NCI-H510A treated with DMSO at 0.1 percent for 48 hours (cell line): ENCODE data around the gene ZSWIM8.
"Not testable (repeated sequence)": the region's sequence is repeated elsewhere in the genome, so short reads cannot be mapped to it uniquely, and the experiment has no call there.

ENCODE experiments used
- DNase-seq: peaks from one replicate; lab custom pipeline; 2025; lab: John Stamatoyannopoulos, UW

ZSWIM8 gene, protein sequence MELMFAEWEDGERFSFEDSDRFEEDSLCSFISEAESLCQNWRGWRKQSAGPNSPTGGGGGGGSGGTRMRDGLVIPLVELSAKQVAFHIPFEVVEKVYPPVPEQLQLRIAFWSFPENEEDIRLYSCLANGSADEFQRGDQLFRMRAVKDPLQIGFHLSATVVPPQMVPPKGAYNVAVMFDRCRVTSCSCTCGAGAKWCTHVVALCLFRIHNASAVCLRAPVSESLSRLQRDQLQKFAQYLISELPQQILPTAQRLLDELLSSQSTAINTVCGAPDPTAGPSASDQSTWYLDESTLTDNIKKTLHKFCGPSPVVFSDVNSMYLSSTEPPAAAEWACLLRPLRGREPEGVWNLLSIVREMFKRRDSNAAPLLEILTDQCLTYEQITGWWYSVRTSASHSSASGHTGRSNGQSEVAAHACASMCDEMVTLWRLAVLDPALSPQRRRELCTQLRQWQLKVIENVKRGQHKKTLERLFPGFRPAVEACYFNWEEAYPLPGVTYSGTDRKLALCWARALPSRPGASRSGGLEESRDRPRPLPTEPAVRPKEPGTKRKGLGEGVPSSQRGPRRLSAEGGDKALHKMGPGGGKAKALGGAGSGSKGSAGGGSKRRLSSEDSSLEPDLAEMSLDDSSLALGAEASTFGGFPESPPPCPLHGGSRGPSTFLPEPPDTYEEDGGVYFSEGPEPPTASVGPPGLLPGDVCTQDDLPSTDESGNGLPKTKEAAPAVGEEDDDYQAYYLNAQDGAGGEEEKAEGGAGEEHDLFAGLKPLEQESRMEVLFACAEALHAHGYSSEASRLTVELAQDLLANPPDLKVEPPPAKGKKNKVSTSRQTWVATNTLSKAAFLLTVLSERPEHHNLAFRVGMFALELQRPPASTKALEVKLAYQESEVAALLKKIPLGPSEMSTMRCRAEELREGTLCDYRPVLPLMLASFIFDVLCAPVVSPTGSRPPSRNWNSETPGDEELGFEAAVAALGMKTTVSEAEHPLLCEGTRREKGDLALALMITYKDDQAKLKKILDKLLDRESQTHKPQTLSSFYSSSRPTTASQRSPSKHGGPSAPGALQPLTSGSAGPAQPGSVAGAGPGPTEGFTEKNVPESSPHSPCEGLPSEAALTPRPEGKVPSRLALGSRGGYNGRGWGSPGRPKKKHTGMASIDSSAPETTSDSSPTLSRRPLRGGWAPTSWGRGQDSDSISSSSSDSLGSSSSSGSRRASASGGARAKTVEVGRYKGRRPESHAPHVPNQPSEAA (N-terminal part only)

DNA sequence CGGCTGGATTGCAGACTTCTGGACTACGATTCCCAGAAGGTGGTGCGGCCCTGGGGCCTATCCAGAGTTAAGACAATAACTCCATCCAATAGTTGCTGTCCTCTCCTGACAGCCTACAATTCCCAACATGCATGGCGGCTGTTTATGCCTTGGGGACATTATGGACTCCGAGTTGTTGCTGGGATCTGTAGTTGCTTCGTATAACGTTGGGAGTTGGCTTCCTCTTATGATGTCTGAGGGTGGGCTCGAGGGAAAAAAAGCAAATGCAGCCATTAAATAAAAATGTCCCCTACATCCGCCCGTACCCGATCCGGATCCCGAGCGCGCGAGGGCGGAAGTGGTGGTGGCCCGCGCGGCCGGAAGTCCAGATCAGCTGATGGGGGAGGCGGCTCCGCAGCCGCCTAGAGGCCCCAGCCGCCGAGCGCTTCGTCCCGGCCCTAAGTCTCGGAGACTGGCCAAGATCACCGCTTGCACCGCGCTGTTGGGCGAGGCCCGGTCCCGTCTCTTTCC, at the start of gene ZSWIM8:
Gene ZSWIM8 (plus strand): TSS at position 396 of the 510 bp plus-strand sequence. CDS start 273 bp downstream, outside the sequence.
- DNase-seq = peak; percentile 96

DNA sequence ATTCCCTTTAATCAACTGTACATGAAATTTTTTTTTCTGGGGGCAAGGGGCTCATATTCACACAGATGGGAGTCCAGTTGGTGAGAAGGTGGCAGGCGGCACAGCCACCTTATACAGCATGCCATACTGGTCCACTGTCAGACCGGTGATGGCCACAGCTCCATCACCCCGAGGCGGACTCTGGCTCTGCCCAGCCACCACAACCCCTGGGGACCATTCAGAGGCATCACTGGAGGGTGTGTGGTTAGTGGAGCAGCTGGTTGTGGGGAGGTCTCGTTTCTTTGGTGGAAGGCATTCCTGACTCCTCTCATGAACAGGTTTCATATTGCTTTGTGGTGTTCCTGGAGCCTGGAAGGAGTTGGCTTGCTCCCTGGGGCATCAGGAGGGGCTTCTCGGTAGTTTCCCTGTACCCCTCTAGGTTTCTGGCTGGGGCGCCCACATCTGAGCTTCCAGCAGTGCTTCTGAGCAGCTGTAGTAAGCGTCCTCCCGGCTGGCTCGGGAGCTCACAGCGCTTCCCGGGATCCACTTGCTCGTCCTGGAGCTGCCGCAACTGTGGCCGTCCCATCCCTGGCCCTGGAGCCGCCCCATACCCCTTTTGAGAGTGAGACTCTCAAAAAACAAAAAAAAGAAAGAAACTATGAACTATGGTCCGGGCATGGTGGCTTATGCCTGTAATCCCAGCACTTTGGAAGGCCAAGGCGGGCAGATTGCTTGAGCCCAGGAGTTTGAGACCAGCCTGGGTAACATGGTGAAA, 44.7 kb upstream of the ZSWIM8 start:
- DNase-seq = not testable (repeated sequence)

DNA sequence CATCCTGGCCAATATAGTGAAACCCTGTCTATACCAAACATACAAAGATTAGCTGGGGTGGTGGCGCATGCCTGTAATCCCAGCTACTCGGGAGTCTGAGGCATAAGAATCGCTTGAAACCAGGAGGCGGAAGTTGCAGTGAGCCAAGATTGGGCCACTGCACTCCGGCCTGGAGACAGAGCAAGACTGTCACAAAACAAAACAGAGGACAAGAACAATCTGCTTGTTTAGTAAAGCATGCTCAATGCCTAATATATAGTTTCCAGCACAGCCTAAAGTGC, 43.0 kb upstream of the ZSWIM8 start:
- DNase-seq = no peak

DNA sequence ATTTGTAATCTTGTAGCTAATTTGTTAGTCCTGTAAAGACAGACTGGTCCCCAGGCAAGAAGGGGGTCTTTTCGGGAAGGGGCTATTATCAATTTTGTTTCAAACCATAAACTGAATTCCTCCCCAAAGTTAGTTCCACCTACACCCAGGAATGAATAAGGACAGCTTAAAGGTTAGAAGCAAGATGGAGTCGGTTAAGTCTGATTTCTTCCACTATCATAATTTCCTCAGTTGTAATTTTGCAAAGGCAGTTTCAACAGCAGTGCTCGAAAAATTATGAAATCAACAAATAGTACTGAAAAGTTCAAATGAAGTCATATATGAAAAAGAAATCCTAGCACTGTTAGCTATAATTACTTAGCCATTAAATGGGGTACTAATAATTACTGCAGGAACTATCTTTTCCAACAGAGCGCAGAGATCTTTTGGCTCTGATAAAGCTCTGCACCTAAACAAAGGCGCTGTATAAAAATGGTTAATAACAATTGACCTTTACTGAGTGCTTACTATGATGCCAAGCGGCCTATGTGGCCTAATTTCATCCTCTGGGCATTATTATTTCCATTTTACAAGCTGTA, 42.0 kb upstream of the ZSWIM8 start:
- no peak for DNase-seq

DNA sequence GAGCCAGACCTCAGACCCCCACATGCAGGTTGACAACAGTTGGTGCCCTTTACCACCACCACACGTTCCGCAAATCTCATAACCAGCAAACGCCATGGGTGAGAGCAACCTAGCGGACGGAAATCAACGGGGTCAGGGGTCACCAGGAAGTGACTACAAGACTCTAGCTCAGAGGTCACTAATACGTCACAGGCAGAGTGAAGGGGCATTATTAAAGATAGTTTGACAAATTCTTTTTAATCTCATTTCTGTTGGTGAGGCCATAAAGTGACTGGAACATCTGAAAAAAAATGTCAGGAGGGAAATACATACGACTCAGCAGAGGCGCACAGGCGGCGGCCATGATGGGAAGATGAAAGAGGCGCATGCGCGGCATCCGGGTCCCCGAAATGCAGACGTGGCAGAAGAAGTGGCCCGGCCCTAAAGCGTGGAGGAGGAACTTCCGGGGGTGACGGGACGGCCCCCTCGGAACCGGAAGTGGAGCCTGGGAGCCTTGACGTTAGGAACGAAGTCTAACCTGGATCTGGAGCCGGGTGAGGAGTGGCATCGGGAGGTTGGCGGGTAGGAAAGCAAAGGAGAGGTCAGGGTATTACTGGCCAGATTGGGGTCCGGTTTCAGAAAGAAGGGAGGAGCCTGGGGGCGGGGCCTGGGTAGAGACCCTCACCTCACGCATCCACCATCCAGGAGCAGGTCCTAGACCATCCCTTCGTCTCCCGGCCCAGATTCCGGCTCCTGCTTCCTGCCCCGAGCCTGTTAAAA, 41.3 kb upstream of the ZSWIM8 start, which contains the start of gene SEC24C:
Gene SEC24C (plus strand): TSS at position 468 of the 759 bp plus-strand sequence. CDS start 2,461 bp downstream, outside the sequence.
- peak; percentile 98 for DNase-seq

DNA sequence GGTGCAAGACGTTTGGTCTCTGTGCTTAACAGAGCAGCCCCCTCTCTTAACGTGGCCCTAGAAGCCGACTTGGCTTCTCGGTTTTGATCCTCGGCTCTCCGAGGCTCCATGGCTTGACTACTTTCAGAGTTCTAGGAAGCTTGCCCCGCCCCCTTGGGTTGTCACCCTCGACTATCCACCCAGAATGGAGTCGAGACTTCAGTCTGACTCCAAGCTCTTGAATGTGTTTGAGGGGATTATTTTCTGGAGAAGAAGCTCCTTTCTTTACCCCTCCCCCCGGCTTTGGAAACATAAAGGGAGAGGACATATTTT, 40.8 kb upstream of the ZSWIM8 start:
- no peak for DNase-seq

DNA sequence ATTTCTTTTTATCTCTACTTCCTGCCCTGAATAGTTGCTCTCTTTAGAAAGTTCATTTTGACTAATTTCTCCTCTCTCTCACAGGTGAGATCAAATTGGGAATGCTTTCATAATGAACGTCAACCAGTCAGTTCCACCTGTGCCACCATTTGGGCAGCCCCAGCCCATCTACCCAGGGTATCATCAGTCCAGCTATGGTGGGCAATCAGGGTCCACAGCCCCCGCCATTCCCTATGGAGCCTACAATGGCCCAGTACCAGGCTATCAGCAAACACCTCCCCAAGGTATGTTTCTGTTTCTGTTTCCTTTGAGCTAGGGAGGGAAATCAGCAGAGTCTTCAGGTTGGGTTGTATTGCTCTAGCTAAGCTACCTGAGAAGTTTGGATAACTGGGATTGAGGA, 38.7 kb upstream of the ZSWIM8 start:
- DNase-seq = no peak

DNA sequence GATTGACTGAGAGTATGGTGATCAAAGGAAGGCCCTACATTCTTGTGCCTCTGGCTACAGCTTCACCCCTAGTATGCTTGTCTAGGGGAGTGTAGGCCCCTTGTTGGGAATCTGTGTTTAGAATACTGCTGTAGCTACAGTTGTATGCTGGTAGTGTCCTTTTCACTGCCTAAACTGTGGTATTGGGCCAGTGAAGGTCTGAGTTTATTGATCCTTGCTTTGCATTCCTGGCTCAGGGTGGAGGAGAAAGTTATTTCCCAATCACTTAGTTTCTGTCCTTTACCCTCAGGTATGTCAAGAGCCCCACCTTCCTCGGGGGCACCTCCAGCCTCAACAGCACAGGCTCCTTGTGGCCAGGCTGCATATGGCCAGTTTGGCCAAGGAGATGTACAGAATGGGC, 34.6 kb upstream of the ZSWIM8 start:
- no peak for DNase-seq

DNA sequence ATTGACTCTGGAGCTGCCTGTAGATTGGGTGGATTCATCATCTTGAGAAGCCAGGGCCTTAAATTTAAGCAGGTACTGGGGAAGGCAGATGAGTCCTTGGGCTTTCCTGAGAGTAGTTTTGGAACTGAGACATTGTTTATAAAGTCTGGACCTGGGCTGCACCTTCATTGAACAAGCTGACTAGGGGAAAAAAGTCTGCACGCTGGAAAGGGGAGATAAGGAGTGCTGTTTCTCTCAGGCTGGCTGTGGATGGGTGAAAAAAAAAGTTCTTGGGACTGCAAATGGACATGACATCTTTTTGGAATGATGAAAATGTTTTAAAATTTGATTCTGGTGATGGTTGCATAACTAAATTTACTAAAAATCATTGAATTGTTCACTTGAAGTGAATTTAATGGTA, 29.2 kb upstream of the ZSWIM8 start:
- no peak for DNase-seq

DNA sequence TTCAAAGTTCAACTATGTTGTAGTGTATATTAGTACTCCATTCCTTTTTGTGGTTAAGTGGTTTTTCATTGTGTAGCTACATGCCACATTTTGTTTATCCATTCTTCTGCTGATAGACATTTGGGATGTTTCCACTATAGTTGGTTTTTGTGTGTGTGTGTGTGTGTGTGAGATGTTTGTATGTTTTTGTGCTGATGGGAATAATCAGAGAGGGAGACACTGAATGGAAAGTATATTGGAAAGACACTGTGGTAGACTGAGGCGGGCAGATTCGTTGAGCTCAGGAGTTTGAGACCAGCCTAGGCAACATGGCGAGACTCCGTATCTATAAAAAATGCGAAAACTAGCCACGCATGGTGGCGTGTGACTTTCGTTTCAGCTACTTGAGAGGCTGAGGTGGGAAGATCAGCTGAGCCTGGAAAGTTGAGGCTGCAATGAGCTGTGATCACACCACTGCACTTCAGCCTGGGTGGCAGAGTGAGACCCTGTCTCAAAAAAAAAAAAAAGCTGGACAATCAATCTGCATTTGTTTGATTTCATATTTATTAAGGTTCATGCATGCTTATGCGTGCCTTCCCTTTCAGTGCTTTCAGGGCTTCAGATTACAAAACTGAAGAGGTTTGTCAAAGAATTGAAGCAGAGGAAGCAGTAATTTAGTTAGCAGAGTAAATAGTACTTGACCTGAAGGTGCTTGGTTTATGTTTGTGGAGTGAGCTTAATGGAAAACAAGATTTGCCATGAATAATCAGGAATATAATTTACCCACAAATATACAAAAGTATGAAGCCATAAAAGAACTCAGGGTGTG, 26.5 kb upstream of the ZSWIM8 start:
- peak; percentile 91 for DNase-seq

DNA sequence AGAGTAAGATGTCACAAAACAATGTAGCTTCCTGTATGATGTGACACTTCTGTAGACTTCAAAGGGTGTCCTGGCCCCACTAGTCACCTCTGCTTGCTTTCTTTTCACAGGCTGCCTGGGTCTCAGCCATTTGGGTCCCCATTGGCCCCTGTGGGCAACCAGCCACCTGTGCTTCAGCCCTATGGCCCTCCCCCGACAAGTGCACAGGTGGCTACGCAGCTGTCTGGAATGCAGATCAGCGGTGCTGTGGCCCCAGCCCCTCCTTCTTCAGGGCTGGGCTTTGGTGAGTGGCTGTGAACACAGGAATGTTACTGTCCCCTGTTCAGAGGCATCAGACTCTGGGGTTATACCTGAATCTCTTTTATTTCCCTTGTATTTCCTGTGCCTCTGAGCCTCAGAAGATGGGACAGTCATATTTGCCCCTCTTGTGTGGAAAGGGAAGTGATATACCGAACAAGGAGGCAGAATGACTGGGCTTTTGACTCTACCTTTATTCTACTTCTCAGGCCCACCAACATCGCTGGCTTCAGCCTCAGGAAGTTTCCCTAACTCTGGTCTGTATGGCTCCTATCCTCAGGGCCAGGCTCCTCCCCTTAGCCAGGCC, 25.8 kb upstream of the ZSWIM8 start:
- peak; percentile 91 for DNase-seq

DNA sequence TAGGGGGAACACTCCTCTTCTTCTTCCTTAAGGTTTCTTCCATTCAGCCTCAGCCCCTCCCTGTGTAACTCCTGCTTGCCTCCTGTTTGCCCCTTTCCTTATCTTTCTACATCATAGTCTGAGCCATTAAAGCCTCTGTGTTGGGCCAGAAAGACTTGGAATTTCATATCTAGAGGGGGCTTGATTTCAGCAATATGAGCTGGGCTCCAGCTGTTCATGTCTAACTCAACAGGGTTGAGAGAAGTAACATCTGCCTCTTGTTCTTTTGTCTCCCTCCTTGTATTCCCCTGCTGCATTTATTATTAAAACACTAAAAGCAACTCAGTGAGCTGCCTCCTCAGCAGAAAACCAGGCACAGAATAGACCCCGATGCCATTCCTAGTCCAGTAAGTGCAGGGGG, 23.6 kb upstream of the ZSWIM8 start:
- no peak for DNase-seq

DNA sequence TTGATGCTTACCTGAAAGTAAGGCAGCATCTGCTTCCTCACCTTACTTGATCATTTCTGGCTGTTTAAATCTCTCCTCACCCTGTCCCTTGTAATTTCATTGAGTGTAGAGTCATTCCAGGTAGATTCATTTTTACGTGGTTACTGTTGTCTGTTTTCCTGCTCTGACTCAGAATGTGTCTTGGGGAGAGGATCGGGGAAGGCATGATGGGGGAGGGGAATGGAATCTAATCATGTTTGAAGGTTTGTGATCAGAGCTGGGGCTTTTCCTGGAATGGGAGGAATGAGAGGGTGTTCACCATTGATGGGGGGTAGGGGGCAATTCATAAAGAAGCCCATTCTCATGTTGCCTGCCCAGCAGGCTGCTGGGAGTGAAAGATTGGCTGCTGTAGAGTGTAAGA, 22.5 kb upstream of the ZSWIM8 start:
- no peak for DNase-seq

DNA sequence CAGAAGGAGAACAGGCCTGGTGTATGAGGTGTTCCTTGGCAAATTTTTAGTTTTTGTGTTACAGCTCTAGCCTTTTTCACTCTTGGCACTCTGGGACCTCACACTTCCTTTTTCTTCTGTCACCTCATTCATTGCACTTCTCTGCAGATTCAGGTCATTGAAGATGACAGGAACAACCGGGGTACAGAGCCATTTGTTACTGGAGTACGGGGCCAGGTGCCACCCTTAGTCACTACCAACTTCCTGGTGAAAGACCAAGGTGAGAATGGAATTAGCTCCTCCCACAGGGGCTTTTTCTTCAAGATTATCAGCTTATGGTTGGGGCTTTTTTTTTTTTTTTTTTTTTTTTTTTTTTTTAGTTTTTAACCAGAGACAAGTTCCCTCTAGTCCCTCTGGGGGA, 22.1 kb upstream of the ZSWIM8 start:
- no peak for DNase-seq

DNA sequence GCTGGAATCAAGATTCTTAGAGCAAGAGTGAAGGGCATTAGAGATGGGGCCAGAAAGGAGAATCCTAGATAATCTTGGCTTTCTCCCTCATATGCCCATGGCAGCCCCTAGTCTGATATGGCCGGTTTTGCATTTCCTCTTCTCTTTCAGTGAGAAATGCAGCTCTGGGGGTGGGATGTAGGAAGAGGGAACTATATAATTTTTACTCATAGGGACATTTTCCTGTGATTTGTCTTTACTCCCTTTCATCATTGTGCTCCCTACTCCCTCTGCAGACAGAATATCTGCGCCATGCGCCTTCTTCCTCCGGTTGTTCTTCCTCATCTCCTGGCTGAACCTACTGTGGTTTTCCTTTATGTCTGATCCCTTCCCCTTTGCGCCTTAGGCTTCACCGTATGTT, 20.3 kb upstream of the ZSWIM8 start:
- no peak for DNase-seq

DNA sequence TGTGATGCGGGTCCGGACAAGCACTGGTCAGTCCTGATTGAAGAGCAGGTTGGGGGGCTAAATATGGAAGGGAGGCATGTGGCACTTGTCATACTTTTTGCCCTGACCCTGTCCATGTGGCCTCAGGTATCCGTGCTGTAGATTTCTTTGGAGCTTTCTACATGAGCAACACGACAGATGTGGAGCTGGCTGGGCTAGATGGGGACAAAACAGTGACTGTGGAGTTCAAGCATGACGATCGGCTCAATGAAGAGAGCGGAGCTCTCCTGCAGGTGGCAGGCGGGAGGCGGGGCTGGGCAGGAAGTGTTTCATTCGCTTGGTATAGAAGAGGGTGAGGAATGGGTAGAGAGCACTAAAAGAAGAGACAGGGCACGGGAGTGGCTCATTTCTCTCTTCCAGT, 16.5 kb upstream of the ZSWIM8 start:
- peak; percentile 79 for DNase-seq

DNA sequence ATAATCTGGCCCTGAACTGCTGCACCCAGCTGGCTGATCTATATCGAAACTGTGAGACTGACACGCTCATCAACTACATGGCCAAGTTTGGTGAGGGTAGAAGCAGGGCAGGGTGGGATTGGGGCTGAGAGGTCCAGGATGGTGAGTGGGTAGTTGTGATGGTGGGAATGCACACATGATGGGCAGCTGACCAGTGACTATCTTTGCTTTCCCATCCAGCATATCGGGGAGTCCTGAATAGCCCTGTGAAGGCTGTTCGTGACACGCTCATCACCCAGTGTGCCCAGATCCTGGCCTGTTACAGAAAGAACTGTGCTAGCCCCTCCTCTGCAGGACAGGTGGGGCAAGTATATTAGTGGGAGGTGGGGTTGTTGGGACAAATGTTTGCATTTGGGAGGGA, 16.0 kb upstream of the ZSWIM8 start:
- no peak for DNase-seq

DNA sequence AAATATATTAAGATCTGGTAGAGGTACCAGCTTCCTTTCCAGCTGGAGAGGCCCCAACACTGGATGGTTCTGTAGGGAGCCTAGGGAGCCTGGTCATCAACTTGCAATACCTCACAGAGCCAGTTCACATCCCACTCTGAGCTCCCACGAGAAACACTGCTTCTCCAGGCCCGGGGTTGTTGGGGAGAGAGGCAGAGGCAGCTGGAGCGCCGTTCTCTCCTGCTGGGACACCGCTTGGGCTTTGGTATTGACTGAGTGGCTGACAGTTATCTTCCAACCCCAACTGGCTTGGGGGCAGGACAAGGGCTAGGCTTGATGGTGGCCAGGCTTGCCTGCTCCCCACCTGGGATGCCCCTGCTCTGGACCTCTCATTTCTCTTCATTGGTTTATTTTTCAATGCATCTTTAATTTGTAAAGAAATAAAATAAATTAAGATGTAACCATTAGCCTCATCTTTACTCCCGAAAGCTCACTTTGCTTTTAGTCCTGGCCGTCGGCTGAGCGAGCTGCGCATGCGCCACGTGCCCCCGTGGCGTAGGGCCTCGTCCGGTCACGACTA, 13.6 kb upstream of the ZSWIM8 start:
- DNase-seq = peak; percentile 43
